Body of pancreas (tissue), 4 donors: ENCODE data around the gene PCDH8.

Experiments used
- POLR2A ChIP-seq, 3 donors: fragments of 450-650 bp; IDR thresholded peaks; one replicate each; pipeline ENCODE4 v1.6.1; 2016; ENCODE audit warnings: antibody characterized with exemption in 3 of 3, mild to moderate bottlenecking in 2 of 3
- TF ChIP-seq, protein P1 (sequence below), 7 experiments: fragments of 450-650 bp in 4 of 7; fragments of 200-600 bp in 3 of 7; sonication (generic) in 3 of 7; IDR thresholded peaks; one replicate each; pipeline ENCODE4 v1.5.1; 2016 to 2019; ENCODE audit warnings: antibody characterized with exemption in 7 of 7

DNA sequence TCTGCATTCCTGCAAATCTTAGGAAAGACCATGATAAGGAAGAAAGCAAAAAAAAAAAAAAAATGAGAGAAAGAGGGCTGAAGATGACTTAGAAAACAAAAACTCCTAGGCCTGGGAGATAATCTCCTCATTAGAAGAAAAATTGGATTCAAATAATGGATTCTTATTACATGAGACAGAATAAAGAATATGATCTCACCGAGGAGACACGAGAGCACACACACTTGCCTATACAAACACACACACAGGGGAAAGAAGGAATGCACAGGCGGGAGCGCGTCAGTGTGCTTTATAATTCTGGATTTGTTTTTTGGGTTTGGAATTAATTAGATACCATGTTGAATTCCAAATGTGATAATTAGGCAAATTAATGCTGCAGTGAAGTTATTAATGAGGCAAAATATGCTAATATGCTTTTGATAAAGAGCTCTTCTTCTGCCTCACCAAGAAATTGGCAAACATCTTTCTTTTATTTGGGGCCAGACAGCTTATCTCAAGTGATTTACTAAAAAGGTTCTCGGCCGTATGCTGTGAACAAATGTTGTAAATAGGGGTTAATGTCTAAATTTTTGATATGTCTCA, 36.1 kb upstream of the PCDH8 start:
- TF ChIP-seq, protein P1, sequence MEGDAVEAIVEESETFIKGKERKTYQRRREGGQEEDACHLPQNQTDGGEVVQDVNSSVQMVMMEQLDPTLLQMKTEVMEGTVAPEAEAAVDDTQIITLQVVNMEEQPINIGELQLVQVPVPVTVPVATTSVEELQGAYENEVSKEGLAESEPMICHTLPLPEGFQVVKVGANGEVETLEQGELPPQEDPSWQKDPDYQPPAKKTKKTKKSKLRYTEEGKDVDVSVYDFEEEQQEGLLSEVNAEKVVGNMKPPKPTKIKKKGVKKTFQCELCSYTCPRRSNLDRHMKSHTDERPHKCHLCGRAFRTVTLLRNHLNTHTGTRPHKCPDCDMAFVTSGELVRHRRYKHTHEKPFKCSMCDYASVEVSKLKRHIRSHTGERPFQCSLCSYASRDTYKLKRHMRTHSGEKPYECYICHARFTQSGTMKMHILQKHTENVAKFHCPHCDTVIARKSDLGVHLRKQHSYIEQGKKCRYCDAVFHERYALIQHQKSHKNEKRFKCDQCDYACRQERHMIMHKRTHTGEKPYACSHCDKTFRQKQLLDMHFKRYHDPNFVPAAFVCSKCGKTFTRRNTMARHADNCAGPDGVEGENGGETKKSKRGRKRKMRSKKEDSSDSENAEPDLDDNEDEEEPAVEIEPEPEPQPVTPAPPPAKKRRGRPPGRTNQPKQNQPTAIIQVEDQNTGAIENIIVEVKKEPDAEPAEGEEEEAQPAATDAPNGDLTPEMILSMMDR (IDR thresholded peaks at IDR 0.05): no peak
- no peak for TF ChIP-seq POLR2A (IDR thresholded peaks at IDR 0.05)
